ENCODE measurements around the gene ITGB1.

DNA sequence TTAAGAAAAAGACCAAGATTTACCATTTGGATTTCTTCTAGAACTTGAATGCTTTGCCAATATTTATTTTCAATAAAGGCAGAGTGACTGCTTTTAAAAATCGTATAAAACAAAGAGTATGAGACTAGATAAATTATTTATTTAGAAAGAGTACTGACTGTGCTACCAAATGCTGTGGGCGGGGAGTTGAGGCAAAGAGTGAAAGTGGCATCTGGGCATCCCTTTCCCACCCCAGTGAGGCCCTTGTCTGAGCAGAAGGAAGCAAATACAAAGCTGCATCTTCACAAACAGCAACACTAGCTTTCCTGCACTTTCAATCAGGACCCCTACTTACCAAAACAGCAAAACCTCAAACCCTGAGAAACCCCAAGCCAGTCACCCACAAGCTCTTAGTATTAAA lies 34.9 kb downstream of the ITGB1 start:
- TF ChIP-seq KLF10 (CRISPR knock-in tag; IDR thresholded peaks at IDR 0.05) = no peak
- TF ChIP-seq, protein P1, sequence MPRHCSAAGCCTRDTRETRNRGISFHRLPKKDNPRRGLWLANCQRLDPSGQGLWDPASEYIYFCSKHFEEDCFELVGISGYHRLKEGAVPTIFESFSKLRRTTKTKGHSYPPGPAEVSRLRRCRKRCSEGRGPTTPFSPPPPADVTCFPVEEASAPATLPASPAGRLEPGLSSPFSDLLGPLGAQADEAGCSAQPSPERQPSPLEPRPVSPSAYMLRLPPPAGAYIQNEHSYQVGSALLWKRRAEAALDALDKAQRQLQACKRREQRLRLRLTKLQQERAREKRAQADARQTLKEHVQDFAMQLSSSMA (CRISPR knock-in tag; IDR thresholded peaks at IDR 0.05) = no peak
- no peak for TF ChIP-seq DMBX1 (CRISPR knock-in tag; IDR thresholded peaks at IDR 0.05; ENCODE audit: borderline replicate concordance)
- no peak for TF ChIP-seq ZBTB5 (IDR thresholded peaks at IDR 0.05)
- TF ChIP-seq, protein P2, sequence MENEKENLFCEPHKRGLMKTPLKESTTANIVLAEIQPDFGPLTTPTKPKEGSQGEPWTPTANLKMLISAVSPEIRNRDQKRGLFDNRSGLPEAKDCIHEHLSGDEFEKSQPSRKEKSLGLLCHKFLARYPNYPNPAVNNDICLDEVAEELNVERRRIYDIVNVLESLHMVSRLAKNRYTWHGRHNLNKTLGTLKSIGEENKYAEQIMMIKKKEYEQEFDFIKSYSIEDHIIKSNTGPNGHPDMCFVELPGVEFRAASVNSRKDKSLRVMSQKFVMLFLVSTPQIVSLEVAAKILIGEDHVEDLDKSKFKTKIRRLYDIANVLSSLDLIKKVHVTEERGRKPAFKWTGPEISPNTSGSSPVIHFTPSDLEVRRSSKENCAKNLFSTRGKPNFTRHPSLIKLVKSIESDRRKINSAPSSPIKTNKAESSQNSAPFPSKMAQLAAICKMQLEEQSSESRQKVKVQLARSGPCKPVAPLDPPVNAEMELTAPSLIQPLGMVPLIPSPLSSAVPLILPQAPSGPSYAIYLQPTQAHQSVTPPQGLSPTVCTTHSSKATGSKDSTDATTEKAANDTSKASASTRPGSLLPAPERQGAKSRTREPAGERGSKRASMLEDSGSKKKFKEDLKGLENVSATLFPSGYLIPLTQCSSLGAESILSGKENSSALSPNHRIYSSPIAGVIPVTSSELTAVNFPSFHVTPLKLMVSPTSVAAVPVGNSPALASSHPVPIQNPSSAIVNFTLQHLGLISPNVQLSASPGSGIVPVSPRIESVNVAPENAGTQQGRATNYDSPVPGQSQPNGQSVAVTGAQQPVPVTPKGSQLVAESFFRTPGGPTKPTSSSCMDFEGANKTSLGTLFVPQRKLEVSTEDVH (IDR thresholded peaks at IDR 0.05; ENCODE audit: low read depth, partially characterized antibody) = no peak
- TF ChIP-seq NBN (IDR thresholded peaks at IDR 0.05; ENCODE audit: low read depth) = no peak
- TF ChIP-seq NFIC (IDR thresholded peaks at IDR 0.05) = no peak
